SU-DHL-6 (cell line): Measurements from ENCODE around the gene FTCDNL1.

Source experiments
- H2AFZ ChIP-seq: fragments of 200-600 bp; sonication (generic); 2 replicates; pipeline ENCODE4 v1.6.1; 2014; ENCODE audit warnings: low read depth, mild to moderate bottlenecking, moderate library complexity, mixed read lengths, antibody characterized with exemption, low read length; ENCODE audit not compliant: severe bottlenecking
- H3F3A ChIP-seq: fragments of 200-600 bp; shearing (Covaris generic); 2 replicates; pipeline ENCODE4 v1.6.0; 2016; ENCODE audit warnings: antibody characterized with exemption, mild to moderate bottlenecking; ENCODE audit not compliant: insufficient read depth
- H3K27ac ChIP-seq: fragments of 200-600 bp; sonication (generic); 2 replicates; pipeline ENCODE4 v1.5.1; 2016; ENCODE audit warnings: low read depth, mild to moderate bottlenecking, low read length, moderate library complexity, mixed read lengths
- H3K27me3 ChIP-seq: fragments of 200-600 bp; sonication (generic), shearing (Covaris generic); 2 replicates; pipeline ENCODE4 v1.6.0; 2014; ENCODE audit warnings: mild to moderate bottlenecking, low read length
- H3K36me3 ChIP-seq: fragments of 200-600 bp; sonication (generic); 2 replicates; pipeline ENCODE4 v1.6.1; 2014; ENCODE audit warnings: mild to moderate bottlenecking, low read length, mixed read lengths
- H3K4me2 ChIP-seq: fragments of 300-600, 200-600 bp; shearing (Covaris generic), sonication (generic); 2 replicates; pipeline ENCODE4 v1.6.0; 2014; ENCODE audit warnings: low read length, low read depth, mild to moderate bottlenecking; ENCODE audit not compliant: poor library complexity, severe bottlenecking
- H3K4me3 ChIP-seq: fragments of 200-600 bp; sonication (generic); 2 replicates; pipeline ENCODE4 v1.5.1; 2014; ENCODE audit warnings: antibody characterized with exemption, low read length, mild to moderate bottlenecking, mixed read lengths; ENCODE audit not compliant: insufficient read depth, poor library complexity, severe bottlenecking
- H3K79me2 ChIP-seq: fragments of 200-600 bp; sonication (generic); 2 replicates; pipeline ENCODE4 v1.6.1; 2014; ENCODE audit warnings: mild to moderate bottlenecking, low read length, moderate library complexity; ENCODE audit not compliant: insufficient read depth
- H3K9ac ChIP-seq: fragments of 200-600 bp; sonication (generic); 2 replicates; pipeline ENCODE4 v1.7.0; 2014; ENCODE audit warnings: mild to moderate bottlenecking, low read length
- H3K9me2 ChIP-seq: fragments of 200-600 bp; sonication (generic); replicated peaks from 2 replicates; pipeline ENCODE4 v1.6.1; 2014; ENCODE audit warnings: low read length; ENCODE audit not compliant: insufficient read depth
- H3K9me3 ChIP-seq: fragments of 200-600 bp; sonication (generic); 2 replicates; pipeline ENCODE4 v1.6.1; 2014; ENCODE audit warnings: low read length, mixed read lengths; ENCODE audit not compliant: insufficient read depth
- H4K20me1 ChIP-seq: fragments of 200-600 bp; sonication (generic); 2 replicates; pipeline ENCODE4 v1.6.1; 2014; ENCODE audit warnings: low read depth, mild to moderate bottlenecking, antibody characterized with exemption, low read length, moderate library complexity, mixed read lengths
- EZH2phosphoT487 ChIP-seq: fragments of 200-600 bp; sonication (generic), shearing (Covaris generic); conservative IDR thresholded peaks from 2 replicates; pipeline ENCODE4 v1.6.1; 2018; ENCODE audit warnings: mild to moderate bottlenecking, antibody characterized with exemption, low read length, moderate library complexity, mixed read lengths
- TF ChIP-seq, protein P1 (sequence below): fragments of 200-600 bp; sonication (generic); IDR thresholded peaks from one replicate; pipeline ENCODE4 v1.5.1; 2017; ENCODE audit warnings: antibody characterized with exemption, mild to moderate bottlenecking, low read length, moderate library complexity; ENCODE audit not compliant: insufficient read depth, poor library complexity, severe bottlenecking

The FTCDNL1 gene

DNA sequence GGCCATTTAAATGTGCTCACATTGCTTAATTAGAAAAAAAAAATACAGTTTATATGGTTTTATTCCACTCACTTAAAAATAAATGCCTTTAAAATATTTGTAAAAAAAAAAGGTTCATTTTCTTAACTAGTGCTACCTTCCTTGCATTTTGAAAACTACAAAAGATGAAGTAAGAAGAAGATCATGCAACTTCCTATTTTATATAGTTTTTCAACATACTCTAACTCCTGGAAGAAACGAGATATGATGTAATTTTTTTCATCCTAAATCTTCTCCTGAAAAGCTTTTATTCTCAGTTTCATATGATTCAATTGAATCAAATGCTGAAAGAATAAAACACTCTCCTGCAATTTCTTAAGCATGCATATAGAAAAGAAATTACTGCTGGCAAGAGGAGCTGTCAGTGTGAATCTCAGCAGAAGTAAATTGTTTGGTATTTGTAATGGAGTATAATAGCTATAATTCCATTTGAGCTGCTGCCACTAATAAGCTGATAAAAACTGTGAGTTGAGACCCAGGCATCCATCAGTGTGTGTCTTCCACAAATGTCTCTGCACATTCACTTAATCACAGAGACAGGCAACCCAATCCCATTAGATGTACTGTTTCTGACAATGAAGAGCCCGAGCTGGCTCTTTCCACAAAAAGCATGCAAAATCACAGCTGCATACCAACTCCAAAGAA is 3.7 kb downstream of the FTCDNL1 start:
- Histone ChIP-seq H3K4me2 (no peak overlapping the region), H3F3A (peaks cover 7% of the 10 kb centered on the region; the same call in 1 of the 2 replicates), H3K79me2 (no peaks in the 10 kb centered on the region), H3K9me2 (no peaks in the 10 kb centered on the region), H3K27me3 (no peaks in the 10 kb centered on the region), H3K36me3 (no peaks in the 10 kb centered on the region), H3K4me3 (no peak overlapping the region), H3K9ac (no peak overlapping the region), H2AFZ (no peak overlapping the region), H4K20me1 (no peaks in the 10 kb centered on the region), H3K27ac (no peak overlapping the region), H3K9me3 (no peaks in the 10 kb centered on the region)
- TF ChIP-seq, protein P1, sequence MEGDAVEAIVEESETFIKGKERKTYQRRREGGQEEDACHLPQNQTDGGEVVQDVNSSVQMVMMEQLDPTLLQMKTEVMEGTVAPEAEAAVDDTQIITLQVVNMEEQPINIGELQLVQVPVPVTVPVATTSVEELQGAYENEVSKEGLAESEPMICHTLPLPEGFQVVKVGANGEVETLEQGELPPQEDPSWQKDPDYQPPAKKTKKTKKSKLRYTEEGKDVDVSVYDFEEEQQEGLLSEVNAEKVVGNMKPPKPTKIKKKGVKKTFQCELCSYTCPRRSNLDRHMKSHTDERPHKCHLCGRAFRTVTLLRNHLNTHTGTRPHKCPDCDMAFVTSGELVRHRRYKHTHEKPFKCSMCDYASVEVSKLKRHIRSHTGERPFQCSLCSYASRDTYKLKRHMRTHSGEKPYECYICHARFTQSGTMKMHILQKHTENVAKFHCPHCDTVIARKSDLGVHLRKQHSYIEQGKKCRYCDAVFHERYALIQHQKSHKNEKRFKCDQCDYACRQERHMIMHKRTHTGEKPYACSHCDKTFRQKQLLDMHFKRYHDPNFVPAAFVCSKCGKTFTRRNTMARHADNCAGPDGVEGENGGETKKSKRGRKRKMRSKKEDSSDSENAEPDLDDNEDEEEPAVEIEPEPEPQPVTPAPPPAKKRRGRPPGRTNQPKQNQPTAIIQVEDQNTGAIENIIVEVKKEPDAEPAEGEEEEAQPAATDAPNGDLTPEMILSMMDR: no peak
- TF ChIP-seq EZH2phosphoT487: no peak

DNA sequence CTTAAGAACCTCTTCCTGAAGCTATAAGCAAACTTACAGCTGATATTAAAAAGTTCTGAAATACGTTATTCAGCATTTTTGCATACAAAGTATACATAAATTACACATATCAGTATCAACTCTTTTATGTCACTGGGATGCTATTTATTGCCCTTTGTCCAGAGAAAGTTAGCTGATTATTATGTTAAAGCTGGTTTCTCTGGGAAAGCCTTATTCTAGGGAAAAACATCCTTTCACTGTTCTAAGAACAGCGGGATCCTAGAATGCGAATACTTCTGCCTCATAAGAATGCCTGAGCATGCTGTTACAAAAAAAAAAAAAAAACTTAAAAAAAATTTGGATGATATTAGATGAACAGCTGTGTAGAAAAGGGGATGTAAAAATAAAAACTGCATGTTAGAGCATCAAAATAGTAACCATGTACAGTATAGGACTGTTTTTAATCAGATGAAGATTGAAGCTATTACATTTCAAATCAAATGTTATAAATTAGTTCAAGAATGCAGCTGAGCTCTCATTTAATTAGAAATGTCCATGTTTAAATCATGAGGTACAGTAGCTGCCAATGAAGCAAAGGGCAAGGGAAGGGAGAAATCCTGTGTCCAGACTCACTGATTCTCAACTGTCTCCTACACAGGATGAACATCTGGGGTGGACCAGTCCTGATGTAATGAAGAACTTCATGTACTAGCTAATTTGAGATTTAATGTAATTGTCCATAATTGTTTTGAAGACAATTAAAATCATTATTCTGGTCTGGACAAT is 8.2 kb downstream of the FTCDNL1 start:
- H3K9me3 ChIP-seq: no peaks in the 10 kb centered on the region
- no peak for TF ChIP-seq EZH2phosphoT487
- TF ChIP-seq, protein P1: no peak

DNA sequence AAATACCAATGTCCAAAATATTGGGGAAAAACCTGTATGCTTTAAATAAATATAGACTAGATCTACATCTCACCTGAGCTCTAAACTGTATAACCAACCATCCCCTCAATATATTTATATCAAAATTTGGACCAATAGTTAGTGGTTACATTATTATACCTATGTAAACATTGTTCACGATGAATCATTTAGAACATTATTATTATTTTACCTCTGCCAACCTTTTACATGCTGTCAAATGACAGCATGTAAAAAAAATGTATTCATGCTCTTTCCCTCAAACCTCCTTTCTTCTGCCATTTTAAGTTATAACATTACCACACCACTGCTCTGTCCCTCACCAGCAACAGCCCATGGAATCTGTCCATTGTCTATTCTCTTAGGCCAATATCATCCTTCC is 9.6 kb downstream of the FTCDNL1 start:
- Histone ChIP-seq H3K36me3 (no peaks in the 10 kb centered on the region), H3K27me3 (no peaks in the 10 kb centered on the region), H3K4me2 (no peak overlapping the region), H3F3A (no peaks in the 10 kb centered on the region), H3K9me3 (no peaks in the 10 kb centered on the region), H3K9me2 (no peaks in the 10 kb centered on the region), H3K79me2 (no peaks in the 10 kb centered on the region), H3K27ac (no peak overlapping the region), H2AFZ (no peak overlapping the region), H4K20me1 (no peaks in the 10 kb centered on the region), H3K4me3 (no peak overlapping the region), H3K9ac (no peak overlapping the region)
- no peak for TF ChIP-seq EZH2phosphoT487

More for the DNA sequence above, 8.2 kb downstream of the FTCDNL1 start:
- Histone ChIP-seq H3F3A (no peaks in the 10 kb centered on the region), H3K27me3 (no peaks in the 10 kb centered on the region), H3K36me3 (no peaks in the 10 kb centered on the region), H3K9me2 (no peaks in the 10 kb centered on the region), H3K4me3 (no peak overlapping the region), H2AFZ (no peak overlapping the region), H4K20me1 (no peaks in the 10 kb centered on the region), H3K27ac (no peak overlapping the region), H3K9ac (no peak overlapping the region), H3K79me2 (no peaks in the 10 kb centered on the region), H3K4me2 (no peak overlapping the region)

DNA sequence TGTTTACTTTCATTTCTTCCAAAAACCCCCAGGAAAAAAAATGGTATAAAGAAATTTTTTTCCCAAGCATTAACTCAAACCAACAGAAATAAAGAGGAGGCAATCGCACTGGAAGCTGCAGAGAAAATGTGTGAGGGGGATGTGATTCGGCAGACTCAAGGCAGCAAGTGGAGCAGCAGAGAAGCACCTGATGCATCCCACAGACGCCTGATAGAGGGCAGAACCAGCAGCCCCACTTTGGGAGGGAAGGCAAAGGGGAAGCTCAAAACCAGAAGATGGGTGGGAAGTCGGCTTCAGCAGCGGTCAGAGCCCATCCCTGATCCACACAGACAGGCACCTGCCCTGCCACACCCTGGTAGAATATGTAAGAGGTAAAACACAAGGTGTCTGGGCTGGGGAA is 12.6 kb downstream of the FTCDNL1 start:
- Histone ChIP-seq H3K79me2 (no peaks in the 10 kb centered on the region), H3K9ac (no peak overlapping the region), H3K4me2 (no peak overlapping the region), H3K4me3 (no peak overlapping the region), H3F3A (no peaks in the 10 kb centered on the region), H3K27ac (no peak overlapping the region), H3K36me3 (no peaks in the 10 kb centered on the region), H4K20me1 (no peaks in the 10 kb centered on the region), H3K9me3 (no peaks in the 10 kb centered on the region), H3K9me2 (no peaks in the 10 kb centered on the region), H2AFZ (no peak overlapping the region), H3K27me3 (no peaks in the 10 kb centered on the region)
- TF ChIP-seq, protein P1: no peak
- no peak for TF ChIP-seq EZH2phosphoT487
